Amygdala (tissue), 56 donors: ENCODE data around the gene NRXN3.
A peak's percentile ranks its signal among the peaks of the same experiment; 100 is the strongest.

Experiments
- DNase-seq, 56 donors: peaks; one replicate each; lab custom pipeline; 2025; lab: John Stamatoyannopoulos, UW

NRXN3 gene

GRCh38 chr14:78316052-78316451 is 145.9 kb downstream of the NRXN3 start:
- no peak for DNase-seq

GRCh38 chr14:78316786-78317185 is 146.6 kb downstream of the NRXN3 start:
- no peak for DNase-seq

GRCh38 chr14:78319406-78319805 is 149.2 kb downstream of the NRXN3 start:
- DNase-seq: no peak

GRCh38 chr14:78319887-78320635 is 149.9 kb downstream of the NRXN3 start:
- no peak for DNase-seq

- DNase-seq: no peak
These were observed 154.2 kb downstream of the NRXN3 start for GRCh38 chr14:78324353-78324752.

- DNase-seq: no peak
These were observed 155.7 kb downstream of the NRXN3 start for GRCh38 chr14:78325911-78326310.

GRCh38 chr14:78327426-78328221 is 157.5 kb downstream of the NRXN3 start:
- DNase-seq: no peak

GRCh38 chr14:78329371-78329770 is 159.2 kb downstream of the NRXN3 start:
- DNase-seq: no peak

- DNase-seq: no peak
These were observed 165.4 kb downstream of the NRXN3 start for GRCh38 chr14:78335531-78335930.

GRCh38 chr14:78340250-78340649 is 170.1 kb downstream of the NRXN3 start:
- DNase-seq: no peak

GRCh38 chr14:78341827-78342389 is 171.7 kb downstream of the NRXN3 start:
- no peak for DNase-seq

GRCh38 chr14:78342879-78343278 is 172.7 kb downstream of the NRXN3 start:
- no peak for DNase-seq

GRCh38 chr14:78344290-78344689 is 174.1 kb downstream of the NRXN3 start:
- DNase-seq: no peak

- no peak for DNase-seq
These were observed 175.1 kb downstream of the NRXN3 start for GRCh38 chr14:78345131-78345744.

- DNase-seq: no peak
These were observed 176.6 kb downstream of the NRXN3 start for GRCh38 chr14:78346747-78347146.

GRCh38 chr14:78355109-78355508 is 184.9 kb downstream of the NRXN3 start:
- no peak for DNase-seq

GRCh38 chr14:78356391-78356790 is 186.2 kb downstream of the NRXN3 start:
- peak in 33 of 56 donors; percentile 2 to 59 (median 12) for DNase-seq

GRCh38 chr14:78358591-78358990 is 188.4 kb downstream of the NRXN3 start:
- peak in 27 of 56 donors; percentile 1 to 60 (median 11) for DNase-seq

GRCh38 chr14:78359581-78359980 is 189.4 kb downstream of the NRXN3 start:
- no peak for DNase-seq

GRCh38 chr14:78363008-78363407 is 192.8 kb downstream of the NRXN3 start:
- no peak for DNase-seq

GRCh38 chr14:78367355-78367754 is 197.2 kb downstream of the NRXN3 start:
- no peak for DNase-seq
